IMR-90 (cell line): ENCODE data around the gene FNDC3B. TPM values are rescaled to one million over a fixed set of nuclear protein-coding genes. Genes with fewer than 3 reads are reported as not detected.

Experiments
- ATAC-seq: fragments of 200-7000 bp; cut with Tn5 transposase; 2 replicates; pipeline ENCODE4 v1.9.1; 2020; ENCODE audit warnings: low read depth, mild to moderate bottlenecking, moderate library complexity
- BruUV-seq: library from RNA; stranded (reverse); fragments of 400-500 nt; replicated peaks from 2 replicates; lab custom pipeline; 2021; lab: Mats Ljungman, UMichigan
- CTCF ChIA-PET: fragments of 300-600 bp; formaldehyde crosslinking; extraction: SDS; loops from one replicate; lab custom pipeline; 2021; ENCODE audit warnings: antibody characterized with exemption; lab: Yijun Ruan, JAX
- POLR2A ChIA-PET: fragments of 300-600 bp; sonication (Branson Sonifier 250); formaldehyde crosslinking; loops from one replicate; lab custom pipeline; 2022; ENCODE audit warnings: antibody characterized with exemption; ENCODE audit not compliant: unreplicated experiment; lab: Charles Lee
- DNase-seq: peaks from one replicate; pipeline ENCODE4 v3.0.0; 2013
- H2AFZ ChIP-seq: replicated peaks from 2 replicates; pipeline ENCODE3; 2013; ENCODE audit warnings: low read length, mild to moderate bottlenecking; ENCODE audit not compliant: poor library complexity
- H2AK5ac ChIP-seq: 2 replicates; pipeline ENCODE4 v1.6.1; 2013; ENCODE audit warnings: low read depth, low read length, inconsistent platforms
- H2AK9ac ChIP-seq: replicated peaks from 2 replicates; pipeline ENCODE3; 2013; ENCODE audit warnings: mild to moderate bottlenecking, low read depth, low read length, moderate library complexity; ENCODE audit not compliant: poor library complexity
- H2BK120ac ChIP-seq: 2 replicates; pipeline ENCODE4 v1.6.1; 2013; ENCODE audit warnings: low read depth, low read length, inconsistent platforms
- H2BK15ac ChIP-seq: 3 replicates; pipeline ENCODE4 v1.6.1; 2013; ENCODE audit warnings: low read depth, low read length, inconsistent platforms
- H2BK20ac ChIP-seq: 2 replicates; pipeline ENCODE4 v1.6.1; 2013; ENCODE audit warnings: low read depth, mild to moderate bottlenecking, inconsistent platforms, low read length, moderate library complexity
- H2BK5ac ChIP-seq: 2 replicates; pipeline ENCODE4 v1.6.1; 2013; ENCODE audit warnings: mild to moderate bottlenecking, low read depth, low read length, inconsistent platforms; ENCODE audit not compliant: poor library complexity, severe bottlenecking
- H3K14ac ChIP-seq: replicated peaks from 2 replicates; pipeline ENCODE4 v1.6.1; 2013; ENCODE audit warnings: low read depth, low read length, inconsistent platforms
- H3K18ac ChIP-seq: 2 replicates; pipeline ENCODE4 v1.6.1; 2013; ENCODE audit warnings: low read depth, low read length, control low read depth
- H3K23ac ChIP-seq: 2 replicates; pipeline ENCODE4 v1.6.1; 2013; ENCODE audit warnings: low read depth, low read length, inconsistent platforms
- H3K27ac ChIP-seq: 2 replicates; pipeline ENCODE4 v1.5.1; 2013; ENCODE audit warnings: mild to moderate bottlenecking, control low read depth, low read length; ENCODE audit not compliant: insufficient read depth
- H3K27me3 ChIP-seq: 2 replicates; pipeline ENCODE4 v1.6.1; 2013; ENCODE audit warnings: low read length; ENCODE audit not compliant: control insufficient read depth, insufficient read depth
- H3K36me3 ChIP-seq: 2 replicates; pipeline ENCODE4 v1.6.1; 2013; ENCODE audit warnings: low read length, mixed read lengths; ENCODE audit not compliant: control insufficient read depth, insufficient read depth
- H3K4ac ChIP-seq: 2 replicates; pipeline ENCODE4 v1.6.1; 2013; ENCODE audit warnings: low read depth, low read length, inconsistent platforms
- H3K4me1 ChIP-seq: 2 replicates; pipeline ENCODE4 v1.6.1; 2013; ENCODE audit warnings: low read length, mixed read lengths; ENCODE audit not compliant: control insufficient read depth, insufficient read depth
- H3K4me2 ChIP-seq: 2 replicates; pipeline ENCODE4 v1.6.1; 2013; ENCODE audit warnings: low read depth, mild to moderate bottlenecking, control low read depth, low read length, moderate library complexity
- H3K4me3 ChIP-seq: 2 replicates; pipeline ENCODE4 v1.5.1; 2013; ENCODE audit warnings: low read depth, mild to moderate bottlenecking, control low read depth, low read length, moderate library complexity; ENCODE audit not compliant: insufficient read depth
- H3K56ac ChIP-seq: 2 replicates; pipeline ENCODE4 v1.6.1; 2013; ENCODE audit warnings: low read length, inconsistent platforms; ENCODE audit not compliant: insufficient read depth; ENCODE audit errors: extremely low read depth
- H3K79me1 ChIP-seq, 2 experiments: 2 replicates each; pipeline ENCODE4 v1.6.1; 2013; ENCODE audit warnings: low read length in 2 of 2, inconsistent platforms in 1 of 2, low read depth in 1 of 2
- H3K9ac ChIP-seq: 2 replicates; pipeline ENCODE4 v1.6.1; 2013; ENCODE audit warnings: low read depth, low read length, control low read depth
- H3K9me1 ChIP-seq: 2 replicates; pipeline ENCODE4 v1.6.1; 2013; ENCODE audit warnings: low read length, inconsistent platforms; ENCODE audit not compliant: insufficient read depth
- H3K9me3 ChIP-seq: 2 replicates; pipeline ENCODE4 v1.6.1; 2013; ENCODE audit warnings: low read length; ENCODE audit not compliant: control insufficient read depth, insufficient read depth
- H4K20me1 ChIP-seq: 2 replicates; pipeline ENCODE4 v1.6.1; 2013; ENCODE audit warnings: low read length, inconsistent platforms; ENCODE audit not compliant: insufficient read depth
- H4K5ac ChIP-seq: 2 replicates; pipeline ENCODE4 v1.6.1; 2013; ENCODE audit warnings: mild to moderate bottlenecking, low read depth, low read length, control low read depth
- H4K8ac ChIP-seq, 2 experiments: 2 replicates each; pipeline ENCODE4 v1.6.1; 2013; ENCODE audit warnings: low read depth in 2 of 2, low read length in 2 of 2, control low read depth in 1 of 2, inconsistent platforms in 1 of 2
- H4K91ac ChIP-seq: 2 replicates; pipeline ENCODE4 v1.6.1; 2013; ENCODE audit warnings: low read depth, low read length, inconsistent platforms; ENCODE audit not compliant: insufficient read depth
- BHLHE40 ChIP-seq: fragments of 150-350 bp; IDR thresholded peaks from 2 replicates; pipeline ENCODE4 v1.6.1; 2016; ENCODE audit warnings: mild to moderate bottlenecking, low read depth, low read length
- CEBPB ChIP-seq: IDR thresholded peaks from 2 replicates; pipeline ENCODE4 v1.6.1; 2012; ENCODE audit warnings: low read depth, low read length, improper control_type of control experiment
- CHD1 ChIP-seq: IDR thresholded peaks from 2 replicates; pipeline ENCODE4 v1.6.1; 2012; ENCODE audit warnings: low read depth, low read length, improper control_type of control experiment
- FOS ChIP-seq: fragments of 150-350 bp; IDR thresholded peaks from 2 replicates; pipeline ENCODE4 v1.6.1; 2016; ENCODE audit warnings: low read depth, low read length
- MAFK ChIP-seq: IDR thresholded peaks from 2 replicates; pipeline ENCODE4 v1.6.1; 2012; ENCODE audit warnings: low read depth, low read length, improper control_type of control experiment
- MAZ ChIP-seq: IDR thresholded peaks from 2 replicates; pipeline ENCODE4 v1.6.1; 2012; ENCODE audit warnings: low read depth, mild to moderate bottlenecking, low read length, improper control_type of control experiment, moderate library complexity, borderline replicate concordance
- MXI1 ChIP-seq: IDR thresholded peaks from 2 replicates; pipeline ENCODE4 v1.6.1; 2012; ENCODE audit warnings: low read depth, mild to moderate bottlenecking, low read length, moderate library complexity, borderline replicate concordance
- NFE2L2 ChIP-seq: fragments of 150-350 bp; IDR thresholded peaks from 2 replicates; pipeline ENCODE4 v1.6.1; 2016; ENCODE audit warnings: low read depth, mild to moderate bottlenecking, low read length
- POLR2A ChIP-seq: IDR thresholded peaks from 2 replicates; pipeline ENCODE4 v1.6.1; 2012; ENCODE audit warnings: mild to moderate bottlenecking, low read depth, low read length
- RAD21 ChIP-seq: IDR thresholded peaks from 2 replicates; pipeline ENCODE4 v1.6.1; 2012; ENCODE audit warnings: low read length, improper control_type of control experiment
- RCOR1 ChIP-seq: IDR thresholded peaks from 2 replicates; pipeline ENCODE4 v1.6.1; 2012; ENCODE audit warnings: mild to moderate bottlenecking, low read length, improper control_type of control experiment; ENCODE audit not compliant: insufficient replicate concordance
- RFX5 ChIP-seq: IDR thresholded peaks from 2 replicates; pipeline ENCODE4 v1.8.0; 2012; ENCODE audit warnings: low read depth, mild to moderate bottlenecking, low read length, moderate library complexity
- SMC3 ChIP-seq: fragments of 150-350 bp; IDR thresholded peaks from 2 replicates; pipeline ENCODE4 v1.6.1; 2016; ENCODE audit warnings: low read depth, mild to moderate bottlenecking, antibody characterized with exemption, low read length, moderate library complexity
- WGBS, 2 experiments: methylation state at CpG; one replicate each; pipeline versions ENCODE4 v1.1.5 to v1.1.7; 2013; ENCODE audit warnings: missing lambda C conversion rate in 2 of 2; ENCODE audit not compliant: insufficient read length in 1 of 2; ENCODE audit errors: extremely low coverage in 2 of 2; 5-methylcytosine and 5-hydroxymethylcytosine counted together
- dilution Hi-C: fragments of 300-500 bp; cut with HindIII; formaldehyde crosslinking; loops from one replicate; pipeline ENCODE4 v1.14.3; 2018; ENCODE audit warnings: low sequenced_read_pairs; ENCODE audit not compliant: unreplicated experiment
- in situ Hi-C: fragments of 300-500 bp; cut with MboI; formaldehyde crosslinking; loops from 3 replicates; pipeline ENCODE4 v1.14.3; 2019; ENCODE audit warnings: low sequenced_read_pairs, inconsistent platforms, mixed read lengths
- intact Hi-C: fragments of 100-400 bp; cut with micrococcal nuclease; formaldehyde crosslinking; loops from 2 replicates; pipeline ENCODE4 v1.10.0; 2022
- polyA plus RNA-seq, 3 experiments: library from polyadenylated mRNA; depleted of rRNA; stranded (reverse); fragments of >200 nt; gene quantifications; 2 replicates each; pipeline ENCODE4 v1.2.3, GENCODE V29; 2012; ENCODE audit warnings: low replicate concordance in 1 of 3
- total RNA-seq: library from RNA; depleted of rRNA; stranded (reverse); fragments of >200 nt; gene quantifications from 2 replicates; pipeline ENCODE4 v1.2.3, GENCODE V29; 2012
- TF ChIP-seq, protein P1 (sequence below): conservative IDR thresholded peaks from 2 replicates; pipeline ENCODE4 v1.5.1; 2012; ENCODE audit warnings: mild to moderate bottlenecking, low read depth, low read length, improper control_type of control experiment
- TF ChIP-seq, protein P2 (sequence below): fragments of 150-350 bp; IDR thresholded peaks from 2 replicates; pipeline ENCODE4 v1.6.1; 2017; ENCODE audit warnings: mild to moderate bottlenecking, antibody characterized with exemption, low read length, low read depth

Gene FNDC3B
- total and polyA plus RNA-seq, 2 of the 4 experiments (the other 2 are of a cell fraction): 23.9 to 150 TPM

DNA sequence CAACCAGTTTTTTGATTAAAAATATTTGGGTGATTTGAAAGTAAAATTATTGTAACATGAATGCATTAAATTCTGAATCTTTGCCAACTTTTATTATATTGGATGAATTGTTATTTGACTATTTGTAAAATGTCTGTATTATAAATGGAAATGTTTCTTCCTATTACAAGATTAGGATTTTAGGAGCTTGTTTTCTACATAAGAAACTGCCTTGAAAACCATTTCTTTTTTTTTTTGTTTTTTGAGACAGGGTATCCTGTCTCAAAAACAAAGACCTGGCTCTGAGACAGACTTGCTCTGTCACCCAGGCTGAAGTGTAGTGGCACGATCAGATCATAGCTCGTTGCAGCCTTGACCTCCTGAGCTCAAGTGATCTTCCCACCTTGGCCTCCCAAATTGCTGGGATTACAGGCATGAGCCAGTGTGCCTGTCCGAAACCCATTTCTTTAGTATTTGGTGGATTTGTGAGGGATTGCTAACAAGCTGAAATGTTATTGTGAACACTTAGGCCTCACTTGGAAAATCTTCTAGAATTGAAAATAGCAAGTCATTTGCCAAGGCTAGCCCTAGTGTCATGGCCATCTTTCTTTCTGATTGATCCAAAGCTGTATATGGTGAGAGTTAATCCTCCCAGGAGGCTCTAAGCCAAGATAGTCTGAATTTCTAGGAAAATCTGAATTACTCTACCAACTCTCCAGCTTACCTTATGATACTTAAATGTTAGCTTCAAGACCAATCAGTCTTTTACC, 100.3 kb downstream of the FNDC3B start:
- peak overlapping the region; percentile 91 for H2AK5ac ChIP-seq
- H2BK20ac ChIP-seq: peak overlapping the region; percentile 7
- DNase-seq (no peak), ATAC-seq (no peak)
- no TSS peak for BruUV-seq
- H3K18ac ChIP-seq: peak overlapping the region; percentile 76
- peak overlapping the region; percentile 83 for H3K27ac ChIP-seq
- peaks cover 59% of the 10 kb centered on the region for H4K20me1 ChIP-seq
- H2AFZ ChIP-seq: no peak overlapping the region
- H2BK5ac ChIP-seq: peak overlapping the region; percentile 92
- peak overlapping the region; percentile 61 for H2BK120ac ChIP-seq
- no CpG with 5 or more reads among the region's 3 CpGs for WGBS, 2 experiments
- no peak overlapping the region for H2AK9ac ChIP-seq
- H3K4me2 ChIP-seq: no peak overlapping the region
- in situ Hi-C loops (no loop called here), dilution Hi-C loops (no loop called here), intact Hi-C loops (no loop called here)
- H4K5ac ChIP-seq: peak overlapping the region; percentile 58; the same call in 1 of the 2 replicates
- H3K9me3 ChIP-seq: peaks cover 2% of the 10 kb centered on the region; the same call in 1 of the 2 replicates
- ChIA-PET POLR2A (no interaction called here), CTCF (interaction anchor here (0.8 kb wide), 1 partner anchor 305 kb away, joined by 3 read pairs; no protein-coding TSS in a partner anchor)
- H4K8ac ChIP-seq: peak overlapping the region; percentile 6 to 15; a peak in 1 of 4 replicates
- H3K9ac ChIP-seq: no peak overlapping the region
- H3K56ac ChIP-seq: no peak overlapping the region
- peak overlapping the region; percentile 70 for H3K4ac ChIP-seq
- peak overlapping the region; percentile 51; the same call in 1 of the 2 replicates for H4K91ac ChIP-seq
- H3K4me1 ChIP-seq: peaks cover 32% of the 10 kb centered on the region
- peak overlapping the region; percentile 45; the same call in 1 of the 2 replicates for H3K14ac ChIP-seq
- H3K23ac ChIP-seq: no peak overlapping the region
- H3K4me3 ChIP-seq: no peak overlapping the region
- H3K36me3 ChIP-seq: peaks cover 7% of the 10 kb centered on the region; the same call in 1 of the 2 replicates
- H3K9me1 ChIP-seq: peaks cover 18% of the 10 kb centered on the region
- H2BK15ac ChIP-seq: peak overlapping the region; percentile 77; the same call in 1 of the 3 replicates
- peaks cover 15 to 72% of the 10 kb centered on the region in 2 experiments for H3K79me1 ChIP-seq
- H3K27me3 ChIP-seq: no peaks in the 10 kb centered on the region
- TF ChIP-seq RCOR1 (no peak), RFX5 (no peak), MAZ (no peak), RAD21 (no peak), SMC3 (no peak), MAFK (no peak), NFE2L2 (no peak), CHD1 (no peak), MXI1 (no peak), FOS (no peak), CEBPB (no peak), BHLHE40 (no peak), POLR2A (no peak)
- TF ChIP-seq, protein P1, sequence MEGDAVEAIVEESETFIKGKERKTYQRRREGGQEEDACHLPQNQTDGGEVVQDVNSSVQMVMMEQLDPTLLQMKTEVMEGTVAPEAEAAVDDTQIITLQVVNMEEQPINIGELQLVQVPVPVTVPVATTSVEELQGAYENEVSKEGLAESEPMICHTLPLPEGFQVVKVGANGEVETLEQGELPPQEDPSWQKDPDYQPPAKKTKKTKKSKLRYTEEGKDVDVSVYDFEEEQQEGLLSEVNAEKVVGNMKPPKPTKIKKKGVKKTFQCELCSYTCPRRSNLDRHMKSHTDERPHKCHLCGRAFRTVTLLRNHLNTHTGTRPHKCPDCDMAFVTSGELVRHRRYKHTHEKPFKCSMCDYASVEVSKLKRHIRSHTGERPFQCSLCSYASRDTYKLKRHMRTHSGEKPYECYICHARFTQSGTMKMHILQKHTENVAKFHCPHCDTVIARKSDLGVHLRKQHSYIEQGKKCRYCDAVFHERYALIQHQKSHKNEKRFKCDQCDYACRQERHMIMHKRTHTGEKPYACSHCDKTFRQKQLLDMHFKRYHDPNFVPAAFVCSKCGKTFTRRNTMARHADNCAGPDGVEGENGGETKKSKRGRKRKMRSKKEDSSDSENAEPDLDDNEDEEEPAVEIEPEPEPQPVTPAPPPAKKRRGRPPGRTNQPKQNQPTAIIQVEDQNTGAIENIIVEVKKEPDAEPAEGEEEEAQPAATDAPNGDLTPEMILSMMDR: no peak
- TF ChIP-seq, protein P2, sequence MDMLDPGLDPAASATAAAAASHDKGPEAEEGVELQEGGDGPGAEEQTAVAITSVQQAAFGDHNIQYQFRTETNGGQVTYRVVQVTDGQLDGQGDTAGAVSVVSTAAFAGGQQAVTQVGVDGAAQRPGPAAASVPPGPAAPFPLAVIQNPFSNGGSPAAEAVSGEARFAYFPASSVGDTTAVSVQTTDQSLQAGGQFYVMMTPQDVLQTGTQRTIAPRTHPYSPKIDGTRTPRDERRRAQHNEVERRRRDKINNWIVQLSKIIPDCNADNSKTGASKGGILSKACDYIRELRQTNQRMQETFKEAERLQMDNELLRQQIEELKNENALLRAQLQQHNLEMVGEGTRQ: no peak
